NCI-H146 treated with DMSO at 0.1 percent for 48 hours (cell line): ENCODE data around the gene SSH3.

Source experiments
- DNase-seq: peaks from one replicate; lab custom pipeline; 2025; ENCODE audit not compliant: unreplicated experiment; lab: John Stamatoyannopoulos, UW

SSH3 gene

DNA sequence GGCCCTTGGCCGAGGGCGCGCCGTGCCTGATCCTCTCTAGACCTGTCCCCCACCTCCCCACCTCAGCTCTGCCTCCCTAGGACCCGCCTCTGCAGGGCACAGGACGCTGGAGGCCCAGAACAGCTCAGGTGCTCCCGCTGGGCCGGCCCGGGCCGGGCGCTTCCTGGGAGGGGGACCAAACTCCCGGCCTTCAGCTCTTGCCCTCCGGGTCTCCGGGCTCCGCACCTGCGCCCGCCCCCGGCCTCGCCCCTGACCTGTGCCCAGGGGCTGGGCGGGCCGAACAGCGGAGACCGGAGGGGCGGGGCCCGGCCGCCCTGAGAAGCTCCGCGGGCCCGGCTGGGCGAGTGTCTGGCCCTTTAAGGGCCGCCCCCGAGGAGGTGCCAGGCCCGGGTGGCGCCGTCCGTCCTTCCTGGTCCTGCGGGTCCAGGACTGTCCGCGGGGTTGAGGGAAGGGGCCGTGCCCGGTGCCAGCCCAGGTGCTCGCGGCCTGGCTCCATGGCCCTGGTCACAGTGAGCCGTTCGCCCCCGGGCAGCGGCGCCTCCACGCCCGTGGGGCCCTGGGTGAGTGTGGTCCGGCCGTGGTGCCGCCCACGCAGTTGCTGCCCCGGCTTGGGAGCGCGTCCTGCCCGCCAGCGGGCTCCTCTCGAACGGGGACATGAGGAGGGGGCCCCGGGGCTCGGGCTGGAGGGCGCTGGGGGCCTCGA, at the start of gene SSH3:
SSH3 (plus strand) TSS at position 399 of the 703 bp plus-strand sequence; CDS start at position 495, 96 bp downstream.
- peak; percentile 89 for DNase-seq

DNA sequence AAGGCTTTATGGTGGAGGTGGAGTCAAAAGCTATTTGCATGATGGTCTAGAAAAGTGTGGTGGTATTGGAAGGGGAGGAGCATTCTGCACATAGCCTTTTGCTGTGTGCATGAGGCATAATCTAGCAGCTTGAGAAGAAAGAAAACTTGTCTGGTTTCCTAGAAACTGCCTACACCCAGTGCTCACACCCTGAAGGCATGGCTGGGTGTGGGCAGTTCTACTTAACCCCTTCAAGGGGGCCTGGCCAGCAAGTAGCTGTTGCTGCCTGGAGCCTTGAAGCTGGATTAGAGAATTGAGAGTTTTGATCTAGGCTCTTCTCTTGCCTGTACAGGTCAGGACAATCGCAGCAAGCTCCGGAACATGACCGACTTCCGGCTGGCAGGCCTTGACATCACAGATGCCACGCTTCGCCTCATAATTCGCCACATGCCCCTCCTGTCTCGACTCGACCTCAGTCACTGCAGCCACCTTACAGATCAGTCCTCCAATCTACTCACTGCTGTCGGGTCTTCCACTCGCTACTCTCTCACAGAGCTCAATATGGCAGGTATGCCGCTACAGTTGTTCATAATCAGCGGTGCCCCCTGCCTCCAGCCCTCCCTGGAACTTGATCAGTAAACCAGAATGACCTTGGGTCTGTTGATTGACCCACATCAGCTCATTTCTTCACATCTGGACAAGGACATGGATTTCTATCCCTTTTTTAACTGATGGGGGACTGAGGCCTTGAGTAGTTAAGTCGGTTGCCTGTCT, 49.3 kb upstream of the SSH3 start:
- DNase-seq: no peak

- DNase-seq: no peak
Observed at GRCh38 chr11:67254798-67255197, 48.5 kb upstream of the SSH3 start.

GRCh38 chr11:67255353-67255752, 48.0 kb upstream of the SSH3 start:
- no peak for DNase-seq

GRCh38 chr11:67255864-67256263, 47.5 kb upstream of the SSH3 start:
- no peak for DNase-seq

DNA sequence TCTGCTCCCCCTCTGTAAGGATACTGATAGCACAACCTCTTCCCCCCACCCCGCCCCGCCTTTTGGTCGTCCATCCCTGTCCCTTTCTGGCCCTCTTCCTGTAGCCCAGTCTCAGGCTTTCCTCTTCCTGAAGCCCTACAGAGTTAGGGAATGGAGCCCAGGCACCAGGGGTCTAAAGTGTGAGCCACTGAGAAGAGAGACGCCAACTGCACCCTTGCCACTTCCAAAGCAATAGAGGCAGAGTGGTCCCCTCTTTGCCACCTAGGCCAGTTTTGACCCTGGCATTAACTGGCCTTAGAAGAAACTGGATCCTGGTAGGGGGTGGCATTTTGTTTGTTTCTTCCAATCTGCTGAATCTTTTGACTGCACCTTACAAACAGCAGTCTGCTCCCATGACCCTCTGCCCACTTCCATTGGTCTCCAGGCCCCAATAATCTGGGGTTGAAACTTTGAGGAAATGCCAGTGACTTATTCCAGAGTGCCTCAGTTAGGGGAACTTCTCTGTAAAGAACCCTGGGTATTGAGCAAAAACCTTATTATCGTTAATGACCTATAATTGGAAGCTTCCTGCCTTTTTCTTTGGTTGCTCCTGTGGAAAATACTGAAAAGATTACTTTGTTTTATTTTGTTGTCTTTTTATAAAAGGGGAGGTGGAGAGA, 46.7 kb upstream of the SSH3 start:
- DNase-seq: no peak

GRCh38 chr11:67260406-67260805, 42.9 kb upstream of the SSH3 start:
- no peak for DNase-seq

DNA sequence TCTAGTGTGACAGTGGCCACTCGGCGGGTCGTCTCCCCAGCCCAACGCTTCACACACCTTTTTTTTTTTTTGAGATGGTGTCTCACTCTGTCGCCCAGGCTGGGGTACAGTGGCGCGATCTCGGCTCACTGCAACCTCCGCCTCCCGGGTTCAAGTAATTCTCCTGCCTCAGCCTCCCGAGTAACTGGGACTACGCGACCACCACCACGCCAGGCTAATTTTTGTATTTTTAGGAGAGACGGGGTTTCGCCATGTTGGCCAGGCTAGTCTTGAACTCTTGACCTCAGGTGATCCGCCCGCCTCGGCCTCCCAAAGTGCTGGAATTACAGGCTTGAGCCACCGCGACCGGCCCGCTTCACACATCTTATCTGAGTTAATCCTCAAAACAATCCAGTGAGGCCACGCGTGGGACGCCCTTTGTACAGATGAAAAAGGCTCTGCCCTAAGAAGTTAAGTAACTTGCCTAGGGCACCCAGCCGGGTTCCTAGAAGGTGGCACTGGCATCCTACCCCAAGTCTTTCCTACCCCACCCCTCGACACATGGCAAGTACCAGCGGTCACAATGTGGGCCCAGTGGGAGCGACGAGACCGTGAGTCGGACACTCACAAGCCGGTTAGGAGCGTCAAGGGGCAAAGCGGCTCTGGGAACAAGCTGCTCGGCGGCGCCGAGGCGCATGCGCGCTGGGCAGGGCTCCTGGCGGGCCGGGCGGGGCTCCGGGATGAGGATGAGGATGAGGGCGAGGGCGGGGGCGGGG, 42.3 kb upstream of the SSH3 start:
- DNase-seq: peak; percentile 15

- no peak for DNase-seq
Observed at GRCh38 chr11:67261640-67261945, 41.7 kb upstream of the SSH3 start.

DNA sequence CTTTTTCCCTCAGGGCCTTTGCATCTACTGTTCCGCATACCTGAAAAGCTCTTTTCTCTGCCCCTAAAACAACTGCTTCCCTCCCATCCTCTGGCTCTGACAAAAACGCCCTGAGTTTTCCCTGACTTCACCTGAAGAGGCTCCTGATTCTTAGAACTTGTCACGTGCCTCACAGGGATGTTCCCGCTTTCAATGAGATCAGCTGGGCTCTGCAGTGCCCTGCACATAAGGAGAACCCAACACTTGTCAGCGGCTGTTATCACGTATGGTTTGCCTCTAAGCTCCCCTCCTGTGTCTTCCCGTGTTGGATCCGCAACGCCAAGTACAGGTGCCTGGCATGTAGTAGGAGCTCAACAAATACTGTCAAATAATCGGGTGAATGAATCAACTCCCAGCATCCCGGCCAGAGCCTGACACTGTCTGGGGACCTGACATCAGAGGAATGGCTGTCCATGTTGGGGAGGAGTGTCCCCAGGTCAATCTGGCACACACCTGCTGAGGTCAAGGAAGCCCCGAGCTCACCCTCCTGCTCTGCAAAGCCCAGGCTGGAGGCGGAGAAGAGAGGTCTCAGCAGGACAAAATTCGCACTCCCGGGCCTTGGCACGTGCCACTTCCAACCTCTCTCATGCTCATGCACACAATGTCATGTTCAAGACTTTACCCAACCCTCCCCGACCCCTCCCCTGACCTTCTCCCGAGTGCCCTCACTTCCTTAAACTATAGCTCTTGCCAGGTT, 41.2 kb upstream of the SSH3 start:
- DNase-seq: peak; percentile 22

- DNase-seq: peak; percentile 82
Observed at GRCh38 chr11:67262731-67263675, 40.3 kb upstream of the SSH3 start.

GRCh38 chr11:67264260-67264659, 39.1 kb upstream of the SSH3 start:
- DNase-seq: no peak

DNA sequence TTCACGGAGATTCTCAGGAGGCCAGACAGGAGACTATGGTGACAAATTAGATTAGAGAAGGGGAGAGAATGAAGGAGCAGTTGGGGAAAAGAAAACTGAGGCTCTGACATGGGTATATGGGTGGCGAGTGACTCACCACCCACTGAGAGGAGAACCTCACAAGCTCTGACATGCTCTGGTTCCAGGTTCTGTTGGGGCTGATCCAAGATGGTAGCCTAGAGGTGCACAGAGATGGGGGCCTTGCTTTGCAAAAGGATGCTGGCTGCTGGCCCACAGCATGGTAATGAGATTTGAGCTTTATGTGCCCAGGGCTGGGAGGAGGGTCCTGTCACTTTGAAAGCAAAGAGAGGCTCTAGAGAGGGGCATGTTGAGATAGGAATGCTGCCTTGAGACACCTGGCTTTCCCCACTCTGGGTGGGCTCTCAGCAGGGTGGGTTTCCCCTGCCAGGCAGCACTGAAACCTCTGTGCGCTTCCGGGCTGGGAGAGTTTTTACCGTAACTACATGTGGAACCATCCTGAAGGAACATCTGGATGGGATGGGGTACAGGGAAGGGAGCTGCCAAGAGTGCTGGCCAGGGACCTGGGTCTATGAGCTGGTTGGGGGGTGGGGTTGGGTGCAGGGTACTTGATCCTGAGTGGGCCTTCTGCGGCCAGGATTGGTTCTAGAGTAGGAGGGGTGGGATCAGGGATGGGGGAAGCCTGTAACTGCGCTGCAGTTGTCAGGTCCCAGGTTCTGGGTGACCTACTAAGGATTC, 38.3 kb upstream of the SSH3 start:
- DNase-seq: no peak

DNA sequence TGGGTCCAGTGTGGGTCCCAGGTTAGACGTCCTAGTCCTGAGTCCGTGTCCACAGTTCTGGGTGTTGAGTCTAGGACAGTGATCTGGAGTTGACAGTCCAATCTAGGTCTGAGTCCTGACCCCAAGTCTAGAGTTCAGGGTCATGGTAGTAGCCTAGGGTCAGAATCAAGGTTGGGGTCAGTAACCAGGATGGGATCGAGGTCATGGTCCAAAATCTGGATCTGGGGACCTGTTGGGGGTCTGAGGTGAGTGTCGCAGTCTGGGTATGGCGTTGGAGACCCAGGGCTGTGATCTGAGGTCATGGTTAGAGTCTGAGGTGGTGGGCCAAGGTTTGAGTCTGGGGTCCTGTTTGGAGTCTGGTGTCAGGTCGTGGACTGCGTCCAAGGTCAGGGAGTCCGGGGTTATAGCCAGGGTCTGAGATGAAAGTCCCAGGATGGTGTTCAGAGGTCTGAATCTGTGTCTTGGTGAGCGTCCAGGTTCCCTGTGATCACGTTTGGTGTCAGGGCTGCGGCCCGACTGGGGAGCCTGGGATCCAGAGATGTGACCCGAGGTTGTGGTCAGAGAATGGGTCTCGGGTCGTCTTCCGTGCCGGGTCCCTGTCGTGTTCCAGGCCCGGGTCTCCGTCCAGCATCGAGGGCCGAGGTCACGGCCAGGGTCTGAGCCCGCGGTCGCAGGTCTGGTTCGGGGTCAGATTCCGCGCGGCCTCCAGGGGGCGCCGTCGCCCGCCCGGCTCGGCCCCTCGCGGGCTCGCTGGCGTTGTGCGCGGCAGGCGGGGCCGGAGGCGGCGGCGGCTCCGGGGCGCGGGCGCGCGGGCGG, 37.5 kb upstream of the SSH3 start:
- peak; percentile 10 for DNase-seq

DNA sequence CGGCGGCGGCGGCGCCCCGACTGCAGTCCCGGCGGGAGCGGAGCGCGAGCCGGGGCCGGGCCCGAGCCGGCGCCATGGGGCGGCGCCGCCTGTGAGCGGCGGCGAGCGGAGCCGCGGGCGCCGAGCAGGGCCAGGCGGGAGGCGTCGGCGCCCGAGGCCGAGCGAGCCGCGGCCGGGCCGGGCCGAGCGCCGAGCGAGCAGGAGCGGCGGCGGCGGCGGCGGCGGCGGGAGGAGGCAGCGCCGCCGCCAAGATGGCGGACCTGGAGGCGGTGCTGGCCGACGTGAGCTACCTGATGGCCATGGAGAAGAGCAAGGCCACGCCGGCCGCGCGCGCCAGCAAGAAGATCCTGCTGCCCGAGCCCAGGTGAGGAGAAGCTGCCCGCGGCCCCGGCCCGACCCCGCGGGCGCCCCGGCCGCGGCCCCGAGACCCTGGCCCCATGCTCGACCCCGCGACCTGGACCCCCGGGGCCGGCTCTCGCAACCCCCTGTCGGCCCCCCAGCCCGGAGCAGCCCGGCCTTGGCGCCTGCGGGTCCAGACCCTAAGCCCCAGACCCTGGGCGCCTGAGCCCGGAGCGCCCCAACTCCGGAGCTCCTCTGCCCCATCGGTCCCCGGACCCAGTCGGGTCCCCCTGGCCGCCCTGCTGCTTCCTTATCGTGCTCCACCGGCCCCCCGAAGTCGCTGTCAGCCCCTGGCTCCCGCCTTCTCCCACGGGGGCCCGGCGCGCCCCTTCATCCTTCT, 36.7 kb upstream of the SSH3 start, which contains the start of gene GRK2:
GRK2 (plus strand) TSS at position 25 of the 739 bp plus-strand sequence; CDS start at position 252, 227 bp downstream.
- DNase-seq: peak; percentile 33

DNA sequence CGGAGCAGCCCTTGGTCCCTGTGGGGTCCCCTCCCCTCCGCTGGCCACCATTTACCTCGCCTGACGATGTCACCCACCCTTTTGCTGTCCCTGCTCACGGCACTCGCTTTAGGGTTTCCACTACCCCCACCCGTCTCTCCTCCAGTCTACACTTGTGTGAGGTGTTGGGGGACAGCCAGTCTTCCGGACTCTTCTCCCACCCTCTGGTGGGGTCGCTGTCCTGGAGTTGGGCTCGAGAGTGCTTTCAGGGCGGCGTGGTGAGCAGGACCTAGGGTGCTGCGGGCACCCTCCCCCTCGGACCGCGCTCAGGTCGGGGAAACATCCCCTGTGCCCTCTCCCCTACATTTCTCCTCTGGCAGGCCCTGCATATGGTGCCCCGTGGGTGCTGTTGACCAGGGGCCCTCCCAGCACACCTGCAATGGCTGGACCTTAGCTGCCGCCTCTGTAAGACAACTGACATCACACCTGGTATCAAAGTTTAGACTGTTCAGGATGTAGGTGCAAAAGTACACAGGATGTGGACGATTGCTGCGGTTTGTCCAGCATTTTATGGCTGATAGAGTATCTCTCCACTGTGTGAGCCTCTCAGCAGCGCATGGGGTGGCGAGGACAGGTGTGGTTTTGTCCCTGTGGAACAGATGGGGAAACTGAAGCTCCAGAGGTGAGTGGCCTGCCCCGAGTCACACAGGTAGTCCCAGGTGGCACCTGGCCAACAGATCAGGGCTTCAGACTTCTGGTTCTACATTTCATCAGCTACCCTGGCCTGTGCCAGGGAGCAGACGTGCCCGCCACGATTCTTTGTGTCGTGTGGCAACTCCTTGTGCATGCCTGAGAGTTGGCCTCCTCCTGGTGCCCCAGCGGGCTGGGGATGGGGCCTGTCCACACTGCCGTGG, 35.9 kb upstream of the SSH3 start:
- DNase-seq: no peak
